HCT116 (cell line): ENCODE results near the gene SLIT1. TPM values are rescaled to one million over a fixed set of nuclear protein-coding genes. Genes with fewer than 3 reads are reported as not detected.

Source experiments
- ATAC-seq: fragments of 200-7000 bp; cut with Tn5 transposase; 2 replicates; pipeline ENCODE4 v1.9.1; 2020; ENCODE audit warnings: mild to moderate bottlenecking, moderate library complexity
- BruUV-seq: library from RNA; stranded (reverse); fragments of 400-500 nt; replicated peaks from 2 replicates; lab custom pipeline; 2021; lab: Mats Ljungman, UMichigan
- CTCF ChIA-PET: fragments of 300-600 bp; sonication (Branson Sonifier 250); formaldehyde crosslinking; loops from one replicate; lab custom pipeline; 2021; ENCODE audit warnings: antibody characterized with exemption; lab: Charles Lee
- POLR2A ChIA-PET: fragments of 300-600, 350-600 bp; sonication (Branson Sonifier 250); formaldehyde crosslinking; loops from one replicate; lab custom pipeline; 2021; ENCODE audit warnings: antibody characterized with exemption; lab: Charles Lee
- RAD21 ChIA-PET, 2 experiments: fragments of 300-600 bp; sonication (Branson Sonifier 250); formaldehyde crosslinking; loops; one replicate each; lab custom pipeline; 2023; ENCODE audit warnings: low total read pairs in 2 of 2; ENCODE audit not compliant: uncharacterized antibody in 2 of 2, unreplicated experiment in 2 of 2, low non-redundant PET in 1 of 2; lab: Charles Lee
- DNase-seq: peaks from one replicate; pipeline ENCODE4 v3.0.0-alpha.2; 2010; ENCODE audit warnings: low read depth, low spot score
- H2AFZ ChIP-seq: fragments of 200-600 bp; shearing (Covaris generic), sonication (generic); 2 replicates; pipeline ENCODE4 v1.6.1; 2017; ENCODE audit warnings: low read depth, mixed run types, mixed read lengths, antibody characterized with exemption, low read length; ENCODE audit not compliant: poor library complexity, severe bottlenecking
- H3K27ac ChIP-seq: 2 replicates; pipeline ENCODE4 v1.5.1; 2012; ENCODE audit warnings: low read depth, low read length
- H3K27me3 ChIP-seq: fragments of 200-600 bp; sonication (generic); 2 replicates; pipeline ENCODE4 v1.6.1; 2016; ENCODE audit warnings: mixed run types, low read length, mixed read lengths; ENCODE audit not compliant: insufficient read depth
- H3K36me3 ChIP-seq, 2 experiments: fragments of 200-500 bp in 1 of 2; fragments of 200-600 bp in 1 of 2; sonication (Bioruptor generic) in 1 of 2; sonication (generic) in 1 of 2; 2 replicates each; pipeline versions ENCODE4 v1.5.1 to v1.6.1; 2014 to 2016; ENCODE audit warnings: low read length in 2 of 2, inconsistent platforms in 1 of 2, mixed read lengths in 1 of 2, mixed run types in 1 of 2; ENCODE audit not compliant: insufficient read depth in 2 of 2, control insufficient read depth in 1 of 2
- H3K4me1 ChIP-seq, 2 experiments: fragments of 200-600 bp in 1 of 2; sonication (generic) in 1 of 2; 2 replicates each; pipeline versions ENCODE4 v1.5.1 to v1.6.1; 2012 to 2017; ENCODE audit warnings: low read length in 2 of 2, inconsistent platforms in 1 of 2, mild to moderate bottlenecking in 1 of 2, mixed read lengths in 1 of 2, mixed run types in 1 of 2, moderate library complexity in 1 of 2; ENCODE audit not compliant: insufficient read depth in 2 of 2, control insufficient read depth in 1 of 2
- H3K4me2 ChIP-seq: fragments of 200-600 bp; sonication (generic); 2 replicates; pipeline ENCODE4 v1.6.1; 2017; ENCODE audit warnings: mixed run types, low read length, mixed read lengths
- H3K4me3 ChIP-seq, 2 experiments: fragments of 200-600 bp in 1 of 2; sonication (generic) in 1 of 2; replicated peaks in 1 of 2; 2 replicates each; pipeline ENCODE4 v1.5.1; 2011 to 2016; ENCODE audit warnings: low read length in 2 of 2, control low read depth in 1 of 2, low read depth in 1 of 2, mild to moderate bottlenecking in 1 of 2, mixed read lengths in 1 of 2, mixed run types in 1 of 2
- H3K79me2 ChIP-seq: fragments of 200-600 bp; sonication (generic); 2 replicates; pipeline ENCODE4 v1.6.1; 2017; ENCODE audit warnings: mild to moderate bottlenecking, mixed run types, low read length, moderate library complexity, mixed read lengths; ENCODE audit not compliant: insufficient read depth
- H3K9ac ChIP-seq: fragments of 200-600 bp; sonication (generic); 2 replicates; pipeline ENCODE4 v1.6.1; 2016; ENCODE audit warnings: low read length, mixed read lengths
- H3K9me2 ChIP-seq: fragments of 200-600 bp; sonication (generic), shearing (Covaris generic); 2 replicates; pipeline ENCODE4 v1.6.1; 2017; ENCODE audit warnings: mixed run types, mild to moderate bottlenecking, moderate library complexity; ENCODE audit not compliant: insufficient read depth
- H3K9me3 ChIP-seq, 2 experiments: fragments of 200-500 bp in 1 of 2; fragments of 200-600 bp in 1 of 2; sonication (Bioruptor generic) in 1 of 2; sonication (generic) in 1 of 2; 2 replicates each; pipeline ENCODE4 v1.6.1; 2014 to 2017; ENCODE audit warnings: low read length in 2 of 2, mixed read lengths in 2 of 2, inconsistent platforms in 1 of 2, low read depth in 1 of 2, mild to moderate bottlenecking in 1 of 2, mixed run types in 1 of 2, moderate library complexity in 1 of 2; ENCODE audit not compliant: control insufficient read depth in 1 of 2, insufficient read depth in 1 of 2
- H4K20me1 ChIP-seq: fragments of 200-600 bp; sonication (generic), shearing (Covaris generic); 2 replicates; pipeline ENCODE4 v1.6.1; 2017; ENCODE audit warnings: mixed run types, mild to moderate bottlenecking, moderate library complexity; ENCODE audit not compliant: insufficient read depth
- CEBPB ChIP-seq: IDR thresholded peaks from 2 replicates; pipeline ENCODE4 v1.6.1; 2012; ENCODE audit warnings: low read depth
- CTCF ChIP-seq, 3 experiments: fragments of 200-600 bp in 1 of 3; sonication (generic) in 1 of 3; IDR thresholded peaks in 2 of 3; conservative IDR thresholded peaks in 1 of 3; 2 replicates each; pipeline ENCODE4 v1.5.1; 2012 to 2017; ENCODE audit warnings: low read depth in 2 of 3, low read length in 2 of 3, antibody characterized with exemption in 1 of 3, borderline replicate concordance in 1 of 3, control low read depth in 1 of 3, mild to moderate bottlenecking in 1 of 3, mixed read lengths in 1 of 3, mixed run types in 1 of 3, moderate library complexity in 1 of 3; ENCODE audit not compliant: insufficient read depth in 1 of 3
- FOSL1 ChIP-seq: IDR thresholded peaks from 2 replicates; pipeline ENCODE4 v1.6.1; 2012; ENCODE audit warnings: low read depth
- MAX ChIP-seq: IDR thresholded peaks from 2 replicates; pipeline ENCODE4 v1.6.1; 2012
- POLR2A ChIP-seq: IDR thresholded peaks from 2 replicates; pipeline ENCODE4 v1.7.0; 2011; ENCODE audit warnings: borderline replicate concordance; ENCODE audit not compliant: insufficient read depth, insufficient read length; ENCODE audit errors: extremely low read depth
- POLR2AphosphoS5 ChIP-seq: IDR thresholded peaks from 2 replicates; pipeline ENCODE4 v1.6.1; 2011; ENCODE audit warnings: mild to moderate bottlenecking, low read depth, low read length, moderate library complexity
- REST ChIP-seq: IDR thresholded peaks from 2 replicates; pipeline ENCODE4 v1.6.1; 2012; ENCODE audit warnings: low read depth
- SIN3A ChIP-seq: IDR thresholded peaks from 2 replicates; pipeline ENCODE4 v1.6.1; 2012; ENCODE audit warnings: low read depth
- SP1 ChIP-seq: IDR thresholded peaks from 2 replicates; pipeline ENCODE4 v1.6.1; 2012; ENCODE audit warnings: low read depth
- SRF ChIP-seq: IDR thresholded peaks from 2 replicates; pipeline ENCODE4 v1.6.1; 2012; ENCODE audit warnings: low read depth
- TCF7L2 ChIP-seq: IDR thresholded peaks from 2 replicates; pipeline ENCODE4 v1.7.0; 2011; ENCODE audit warnings: borderline replicate concordance, inconsistent platforms; ENCODE audit not compliant: insufficient read depth, insufficient read length; ENCODE audit errors: extremely low read depth
- YY1 ChIP-seq: IDR thresholded peaks from 2 replicates; pipeline ENCODE4 v1.6.1; 2011; ENCODE audit warnings: low read length, low read depth, moderate library complexity, mild to moderate bottlenecking; ENCODE audit not compliant: insufficient replicate concordance; ENCODE audit errors: extremely low read depth
- ZFX ChIP-seq: fragments of 450-650 bp; IDR thresholded peaks from 2 replicates; pipeline ENCODE4 v1.6.1; 2017
- ZNF274 ChIP-seq: fragments of 200-500 bp; sonication (Bioruptor generic); IDR thresholded peaks from 2 replicates; pipeline ENCODE4 v1.6.1; 2014; ENCODE audit warnings: mild to moderate bottlenecking, low read depth, low read length, inconsistent platforms
- intact Hi-C: fragments of 100-400 bp; cut with micrococcal nuclease; formaldehyde crosslinking; loops from 2 replicates; pipeline ENCODE4 v1.10.0; 2022
- total RNA-seq: library from RNA; stranded (reverse); gene quantifications from one replicate; pipeline ENCODE4 v1.2.1, GENCODE V29; 2021; ENCODE audit not compliant: unreplicated experiment

SLIT1 gene
- total RNA-seq, 1 experiment from 2014 or later = 0.42 TPM

- TF ChIP-seq POLR2AphosphoS5 = no peak
- no peak for TF ChIP-seq CEBPB
- TF ChIP-seq TCF7L2 = no peak
- 0 out of 2 replicates have a peak, but pooled peaks have one; percentile 17 for TF ChIP-seq MAX
Observed at GRCh38 chr10:97210543-97210960, 24.8 kb upstream of the SLIT1 start (continued).

- intact Hi-C loops = no loop called here
- H3K36me3 ChIP-seq = no peaks in the 10 kb centered on the region
- H3K4me2 ChIP-seq = no peak overlapping the region
- no peaks in the 10 kb centered on the region for H3K9me2 ChIP-seq
- no peaks in the 10 kb centered on the region for H3K79me2 ChIP-seq
- no peak overlapping the region for H3K27ac ChIP-seq
- no peak overlapping the region for H2AFZ ChIP-seq
- H3K4me1 ChIP-seq = no peaks in the 10 kb centered on the region
- ChIA-PET CTCF (interaction anchor here (1.4 to 4.4 kb wide), 3 partner anchors 10 to 135 kb away, joined by 6 to 85 read pairs (median 7); no protein-coding TSS in a partner anchor), POLR2A (interaction anchor here (0.6 to 1.3 kb wide), 2 partner anchors 10 to 117 kb away, joined by 3 read pairs; no protein-coding TSS in a partner anchor), RAD21 (interaction anchor here in 1 of 2 experiments (2.1 kb wide), 1 partner anchor 135 kb away, joined by 5 read pairs; no protein-coding TSS in a partner anchor)
- H3K9ac ChIP-seq = no peak overlapping the region
- H3K27me3 ChIP-seq = 0 out of 2 replicates have a peak, but pooled peaks cover 5% of the 10 kb centered on the region
- no peak for TF ChIP-seq ZFX
- TF ChIP-seq SIN3A = no peak
- no peak for TF ChIP-seq ZNF274
- no peak for TF ChIP-seq TCF7L2
- no peak for TF ChIP-seq SRF
- no peak for TF ChIP-seq CTCF (IDR thresholded peaks at IDR 0.05 in 2 of 3, conservative IDR thresholded peaks at IDR 0.05 in 1 of 3; ENCODE audit: borderline replicate concordance in 1 of 3, insufficient read depth in 1 of 3, low read depth in 2 of 3, low read length in 2 of 3)
- TF ChIP-seq YY1 = no peak
- no peak for TF ChIP-seq POLR2A
- TF ChIP-seq SP1 = no peak
- TF ChIP-seq REST = no peak
- TF ChIP-seq FOSL1 = no peak
- no peak for TF ChIP-seq POLR2AphosphoS5
- no peak for TF ChIP-seq CEBPB
- no peaks in the 10 kb centered on the region for H3K9me3 ChIP-seq
- no peaks in the 10 kb centered on the region for H4K20me1 ChIP-seq
- H3K4me3 ChIP-seq = no peak overlapping the region
- DNase-seq (no peak), ATAC-seq (no peak)
- no TSS peak for BruUV-seq
Observed at GRCh38 chr10:97207756-97208346, 22.1 kb upstream of the SLIT1 start.
